Cardiac muscle cell (in vitro differentiated cells and primary cell): ENCODE measurements around the gene SEC24C. TPM values are rescaled to one million over a fixed set of nuclear protein-coding genes. Genes with fewer than 3 reads are reported as not detected.
A peak's percentile ranks its signal among the peaks of the same experiment; 100 is the strongest.

Experiments
- DNase-seq, 2 donors: peaks; one replicate each; pipeline versions ENCODE4 v3.0.0 to v3.0.0-alpha.2; 2010 to 2017; ENCODE audit warnings: low read depth in 1 of 2, low spot score in 1 of 2
- H3K27ac ChIP-seq: fragments of 200-600 bp; sonication (generic); 2 replicates; pipeline ENCODE4 v1.5.1; 2016
- H3K27me3 ChIP-seq: fragments of 200-600 bp; sonication (generic); 2 replicates; pipeline ENCODE4 v1.6.0; 2016; ENCODE audit warnings: control low read depth
- H3K36me3 ChIP-seq: fragments of 200-600 bp; sonication (generic); 2 replicates; pipeline ENCODE4 v1.5.1; 2016; ENCODE audit warnings: control low read depth
- H3K4me1 ChIP-seq: fragments of 200-600 bp; sonication (generic); 2 replicates; pipeline ENCODE4 v1.8.1; 2017; ENCODE audit warnings: low read depth, mild to moderate bottlenecking, mixed run types
- H3K4me3 ChIP-seq: fragments of 200-600 bp; sonication (generic); 2 replicates; pipeline ENCODE4 v1.5.1; 2016; ENCODE audit warnings: mild to moderate bottlenecking
- H3K9me3 ChIP-seq: fragments of 200-600 bp; sonication (generic); 2 replicates; pipeline ENCODE4 v1.5.1; 2017; ENCODE audit warnings: low read depth, mild to moderate bottlenecking, control low read depth
- polyA plus RNA-seq: library from polyadenylated mRNA; unstranded; fragments of >200 nt; fragmentation: Nextera tagmentation; extraction: Ambion mirVana; gene quantifications from 2 replicates; pipeline ENCODE4 v1.2.1, GENCODE V29; 2016
- total RNA-seq: library from RNA; depleted of rRNA; stranded (reverse); fragments of >200 nt; gene quantifications from 2 replicates; pipeline ENCODE4 v1.2.3, GENCODE V29; 2016
- TF ChIP-seq, protein P1 (sequence below): IDR thresholded peaks from 2 replicates; pipeline ENCODE4 v1.5.1; 2012; ENCODE audit warnings: low read depth, mild to moderate bottlenecking, low read length

SEC24C gene
- total and polyA plus RNA-seq, 2 experiments from 2014 or later = 65.2 to 68.7 TPM

GRCh38 chr10:73816917-73817729 is 73.0 kb downstream of the SEC24C start:
- Histone ChIP-seq H3K9me3 (no peaks in the 10 kb centered on the region), H3K4me3 (no peak overlapping the region), H3K27me3 (no peaks in the 10 kb centered on the region), H3K4me1 (no peaks in the 10 kb centered on the region), H3K27ac (no peak overlapping the region), H3K36me3 (no peaks in the 10 kb centered on the region)
- TF ChIP-seq, protein P1, sequence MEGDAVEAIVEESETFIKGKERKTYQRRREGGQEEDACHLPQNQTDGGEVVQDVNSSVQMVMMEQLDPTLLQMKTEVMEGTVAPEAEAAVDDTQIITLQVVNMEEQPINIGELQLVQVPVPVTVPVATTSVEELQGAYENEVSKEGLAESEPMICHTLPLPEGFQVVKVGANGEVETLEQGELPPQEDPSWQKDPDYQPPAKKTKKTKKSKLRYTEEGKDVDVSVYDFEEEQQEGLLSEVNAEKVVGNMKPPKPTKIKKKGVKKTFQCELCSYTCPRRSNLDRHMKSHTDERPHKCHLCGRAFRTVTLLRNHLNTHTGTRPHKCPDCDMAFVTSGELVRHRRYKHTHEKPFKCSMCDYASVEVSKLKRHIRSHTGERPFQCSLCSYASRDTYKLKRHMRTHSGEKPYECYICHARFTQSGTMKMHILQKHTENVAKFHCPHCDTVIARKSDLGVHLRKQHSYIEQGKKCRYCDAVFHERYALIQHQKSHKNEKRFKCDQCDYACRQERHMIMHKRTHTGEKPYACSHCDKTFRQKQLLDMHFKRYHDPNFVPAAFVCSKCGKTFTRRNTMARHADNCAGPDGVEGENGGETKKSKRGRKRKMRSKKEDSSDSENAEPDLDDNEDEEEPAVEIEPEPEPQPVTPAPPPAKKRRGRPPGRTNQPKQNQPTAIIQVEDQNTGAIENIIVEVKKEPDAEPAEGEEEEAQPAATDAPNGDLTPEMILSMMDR = no peak
- DNase-seq = peak in 1 of 2 donors; percentile 26

DNA sequence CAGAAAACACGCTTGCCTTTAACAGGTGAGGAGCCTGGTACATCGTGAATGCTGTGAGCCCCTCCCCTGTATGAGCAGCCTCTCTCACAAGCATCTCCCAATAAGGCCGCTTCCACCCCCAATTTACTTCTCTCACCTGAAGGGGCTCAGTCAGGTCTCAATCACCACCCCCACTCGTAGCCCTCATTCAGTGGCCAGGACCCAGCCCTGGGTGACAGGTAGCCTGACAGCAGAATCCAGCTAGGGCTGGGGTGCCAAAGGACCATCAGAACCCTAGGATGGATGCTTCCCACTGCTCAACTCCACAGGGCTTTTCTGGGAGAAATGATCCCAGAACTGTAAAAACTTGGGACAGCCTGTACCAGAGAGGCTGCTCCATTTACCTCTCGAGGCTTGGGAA is 73.7 kb downstream of the SEC24C start:
- H3K9me3 ChIP-seq = no peaks in the 10 kb centered on the region
- no peaks in the 10 kb centered on the region for H3K36me3 ChIP-seq
- H3K27me3 ChIP-seq = no peaks in the 10 kb centered on the region
- no peak overlapping the region for H3K4me3 ChIP-seq
- TF ChIP-seq, protein P1 = no peak
- H3K4me1 ChIP-seq = no peaks in the 10 kb centered on the region
- H3K27ac ChIP-seq = no peak overlapping the region
- DNase-seq = no peak

- H3K4me1 ChIP-seq = no peaks in the 10 kb centered on the region
- H3K36me3 ChIP-seq = no peaks in the 10 kb centered on the region
- TF ChIP-seq, protein P1 = peak; percentile 2
- H3K27me3 ChIP-seq = no peaks in the 10 kb centered on the region
- no peaks in the 10 kb centered on the region for H3K9me3 ChIP-seq
- H3K4me3 ChIP-seq = no peak overlapping the region
- no peak overlapping the region for H3K27ac ChIP-seq
- DNase-seq = no peak
Observed at GRCh38 chr10:73818402-73818801, 74.2 kb downstream of the SEC24C start.

GRCh38 chr10:73819081-73819480 is 74.9 kb downstream of the SEC24C start:
- no peaks in the 10 kb centered on the region for H3K4me1 ChIP-seq
- H3K27ac ChIP-seq = no peak overlapping the region
- DNase-seq = peak in 1 of 2 donors; percentile 19
- TF ChIP-seq, protein P1 = no peak
- H3K9me3 ChIP-seq = no peaks in the 10 kb centered on the region
- no peaks in the 10 kb centered on the region for H3K36me3 ChIP-seq
- H3K4me3 ChIP-seq = no peak overlapping the region
- no peaks in the 10 kb centered on the region for H3K27me3 ChIP-seq

DNA sequence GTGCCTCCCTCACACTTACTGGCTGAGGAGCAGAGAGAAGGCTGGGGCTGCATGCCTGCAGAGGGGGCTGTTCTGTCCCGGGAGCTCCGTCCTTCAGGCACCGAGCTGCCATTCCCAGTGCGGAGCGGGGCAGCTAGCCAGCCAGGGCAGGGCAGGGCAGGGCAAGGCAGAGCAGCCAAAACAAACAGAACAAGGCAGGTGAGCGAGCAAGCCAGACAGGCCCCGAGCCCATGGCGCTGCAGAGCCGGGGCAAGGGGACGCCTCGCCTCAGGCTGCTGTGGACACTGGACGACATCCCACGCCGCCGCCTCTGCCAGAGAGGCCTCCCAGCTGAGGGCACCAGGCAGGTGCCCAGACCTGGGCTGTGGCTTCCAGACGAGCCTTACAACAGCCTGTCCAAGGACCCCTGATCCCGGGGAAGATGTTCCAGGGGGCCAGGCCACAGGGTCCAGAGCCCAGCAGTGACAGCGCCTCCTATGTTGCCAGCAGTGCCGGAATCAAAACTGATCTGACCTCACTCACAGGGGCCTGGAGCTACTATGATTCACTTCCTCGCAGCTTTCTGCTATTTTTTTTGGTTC is 75.4 kb downstream of the SEC24C start:
- peak in 1 of 2 donors; percentile 40 for DNase-seq

More for the DNA sequence above, 75.4 kb downstream of the SEC24C start:
- TF ChIP-seq, protein P1 = peak; percentile 43
- H3K27ac ChIP-seq = no peak overlapping the region
- no peaks in the 10 kb centered on the region for H3K4me1 ChIP-seq
- no peaks in the 10 kb centered on the region for H3K27me3 ChIP-seq
- H3K9me3 ChIP-seq = no peaks in the 10 kb centered on the region
- H3K4me3 ChIP-seq = no peak overlapping the region
- H3K36me3 ChIP-seq = no peaks in the 10 kb centered on the region

Other genes with a start within 250 kb of the SEC24C start
- 22.6 and 45.2 TPM in 2 replicates for gene PPP3CB, start 248.3 kb upstream of the SEC24C start, total RNA-seq
- gene PPP3CB, start 248.3 kb upstream of the SEC24C start, polyA plus RNA-seq = 13.3 and 14.3 TPM in 2 replicates
- 9.4 and 12.4 TPM in 2 replicates for gene USP54, start 153.0 kb upstream of the SEC24C start, total RNA-seq
- gene USP54, start 153.0 kb upstream of the SEC24C start, polyA plus RNA-seq = 9.6 and 10.6 TPM in 2 replicates
- gene MYOZ1, start 102.9 kb upstream of the SEC24C start, total RNA-seq = 13.6 and 16.2 TPM in 2 replicates
- gene MYOZ1, start 102.9 kb upstream of the SEC24C start, polyA plus RNA-seq = 11.7 and 17.0 TPM in 2 replicates
- gene SYNPO2L, start 88.3 kb upstream of the SEC24C start, total RNA-seq = 12.1 and 13.6 TPM in 2 replicates
- gene SYNPO2L, start 88.3 kb upstream of the SEC24C start, polyA plus RNA-seq = 19.3 and 33.6 TPM in 2 replicates
- 3.7 and 7.3 TPM in 2 replicates for gene AGAP5, start 46.3 kb upstream of the SEC24C start, total RNA-seq
- gene AGAP5, start 46.3 kb upstream of the SEC24C start, polyA plus RNA-seq = 3.1 and 5.3 TPM in 2 replicates
- 37.8 and 42.5 TPM in 2 replicates for gene CHCHD1, start 37.7 kb downstream of the SEC24C start, total RNA-seq
- gene CHCHD1, start 37.7 kb downstream of the SEC24C start, polyA plus RNA-seq = 81.8 and 83.2 TPM in 2 replicates
- gene ZSWIM8, start 41.2 kb downstream of the SEC24C start, total RNA-seq = 89.3 and 115 TPM in 2 replicates
- 37.1 and 63.7 TPM in 2 replicates for gene ZSWIM8, start 41.2 kb downstream of the SEC24C start, polyA plus RNA-seq
- 23.7 and 61.2 TPM in 2 replicates for gene NDST2, start 67.2 kb downstream of the SEC24C start, total RNA-seq
- gene NDST2, start 67.2 kb downstream of the SEC24C start, polyA plus RNA-seq = 16.6 and 21.6 TPM in 2 replicates
- gene CAMK2G, start 130.2 kb downstream of the SEC24C start, total RNA-seq = 28.2 and 29.8 TPM in 2 replicates
- gene CAMK2G, start 130.2 kb downstream of the SEC24C start, polyA plus RNA-seq = 7.7 and 8.5 TPM in 2 replicates
- gene PLAU, start 166.8 kb downstream of the SEC24C start, total RNA-seq = 3.8 and 5.4 TPM in 2 replicates
- gene PLAU, start 166.8 kb downstream of the SEC24C start, polyA plus RNA-seq = 4.0 and 4.1 TPM in 2 replicates